Stimulated activated CD4-positive, alpha-beta T cell treated with anti-CD3 and anti-CD28 coated beads, Interleukin-2, amount 100 ng/mL, for 48 hours (primary cell): ENCODE results near the gene ZNF546.

ENCODE experiments used
- DNase-seq, 2 donors: peaks; one replicate each; pipeline ENCODE4 v3.0.0-alpha.2; 2020

The ZNF546 gene

DNA sequence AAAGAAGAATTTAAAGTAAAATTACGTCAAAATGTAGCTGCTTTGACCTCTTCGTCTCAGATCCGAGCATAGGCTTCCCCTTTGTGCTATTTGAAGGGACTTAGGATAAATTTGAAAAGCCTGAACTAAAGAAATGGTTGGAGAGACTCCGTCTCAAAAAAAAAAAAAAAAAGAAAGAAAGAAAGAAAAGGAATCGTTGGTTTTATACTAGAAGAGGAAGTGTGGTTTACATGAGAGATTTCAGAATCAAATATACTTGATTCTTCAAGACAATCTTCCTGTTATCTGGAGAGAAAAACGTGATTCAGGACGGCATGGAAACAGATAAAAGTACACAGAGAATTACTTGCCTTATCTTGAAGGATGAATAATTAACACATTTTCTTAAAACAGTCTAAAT is 59.6 kb downstream of the ZNF546 start:
- DNase-seq = no peak

DNA sequence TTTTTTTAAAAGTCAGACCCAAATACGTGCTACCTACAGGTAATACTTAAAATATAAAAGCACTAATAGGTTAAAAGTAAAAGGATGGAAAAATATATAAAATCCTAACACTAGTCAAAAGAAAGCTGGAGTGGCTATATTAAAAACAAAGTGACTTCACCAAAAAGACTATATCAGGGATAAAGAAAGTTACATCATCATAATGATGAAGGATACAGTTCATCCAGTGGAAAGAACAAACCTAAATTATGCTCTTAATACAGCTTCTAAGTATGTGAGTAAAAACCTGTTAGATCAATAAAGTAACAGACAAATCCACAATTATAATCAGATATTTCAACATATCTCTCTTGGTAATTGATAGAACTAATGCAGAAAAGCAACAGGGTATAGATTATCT is 60.3 kb downstream of the ZNF546 start:
- no peak for DNase-seq

DNA sequence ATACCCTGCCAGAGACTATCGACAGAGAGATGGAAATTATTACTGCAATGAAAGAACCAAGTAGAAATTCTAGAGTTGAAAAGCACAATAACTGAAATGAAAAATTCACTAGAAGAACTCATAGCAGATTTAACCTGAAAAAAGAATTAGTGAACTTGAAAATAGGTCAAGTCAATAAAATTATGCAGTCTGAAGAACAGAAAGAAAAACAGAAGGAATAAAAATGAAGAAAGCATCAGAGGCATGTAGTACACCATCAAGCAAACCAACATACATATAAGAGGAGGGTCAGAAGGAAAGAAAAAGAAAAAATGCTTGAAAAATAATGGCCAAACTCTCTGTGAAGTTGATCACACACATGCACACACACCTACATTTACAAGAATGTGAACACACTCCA is 62.8 kb downstream of the ZNF546 start:
- DNase-seq = no peak

DNA sequence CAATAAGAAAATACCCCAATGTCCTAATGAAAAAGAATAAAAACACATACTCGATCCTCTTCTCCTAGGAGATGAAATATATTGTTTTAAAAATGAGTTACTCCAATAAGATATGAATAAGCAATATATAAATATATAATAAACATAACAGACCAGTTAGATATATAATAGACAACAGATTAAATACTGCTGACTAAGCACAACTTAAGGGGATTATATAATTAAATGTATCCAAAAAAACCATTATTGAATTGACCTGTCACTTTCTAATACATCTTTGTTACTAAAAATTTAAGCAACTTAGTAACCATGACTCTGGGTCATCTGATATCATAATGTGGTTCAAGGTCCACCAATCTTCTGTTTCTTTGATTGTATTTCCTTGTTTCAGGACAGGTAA is 73.2 kb downstream of the ZNF546 start:
- no peak for DNase-seq
